HEK293T (cell line): ENCODE data around the gene GALM.

Experiments
- BHLHE40 ChIP-seq: fragments of 450-650 bp; IDR thresholded peaks from 2 replicates; pipeline ENCODE4 v1.6.1; 2016; ENCODE audit warnings: mild to moderate bottlenecking, moderate library complexity, borderline replicate concordance
- HDGF ChIP-seq: fragments of 450-650 bp; IDR thresholded peaks from 2 replicates; pipeline ENCODE4 v1.6.1; 2017; ENCODE audit warnings: antibody characterized with exemption, borderline replicate concordance
- NFRKB ChIP-seq: fragments of 450-650 bp; IDR thresholded peaks from 2 replicates; pipeline ENCODE4 v1.6.1; 2016; ENCODE audit warnings: mild to moderate bottlenecking, moderate library complexity
- SUZ12 ChIP-seq: fragments of 450-650 bp; IDR thresholded peaks from 2 replicates; pipeline ENCODE4 v1.6.1; 2016; ENCODE audit warnings: mild to moderate bottlenecking
- TARDBP ChIP-seq: fragments of 450-650 bp; IDR thresholded peaks from 2 replicates; pipeline ENCODE4 v1.6.1; 2016

DNA sequence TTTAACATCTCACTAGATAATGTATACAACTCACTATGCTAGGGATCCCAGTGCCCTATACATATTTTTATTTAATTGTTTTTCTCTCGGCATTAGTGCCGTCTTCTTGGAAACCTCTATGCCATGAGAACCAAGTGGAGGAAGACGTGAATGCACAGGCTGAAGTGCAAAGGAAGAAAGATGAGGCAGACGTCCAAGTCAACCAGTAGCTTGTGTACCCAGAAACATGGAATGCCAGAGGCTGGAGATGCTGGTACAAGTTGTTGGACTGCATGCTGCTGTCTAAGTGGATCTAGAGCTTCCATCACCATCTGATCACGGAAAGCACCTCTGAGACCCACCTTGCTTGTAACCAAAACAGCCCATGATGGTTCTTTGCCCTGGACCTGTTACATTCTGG lies 99.6 kb downstream of the GALM start:
- no peak for TF ChIP-seq SUZ12
- no peak for TF ChIP-seq NFRKB
- no peak for TF ChIP-seq TARDBP
- TF ChIP-seq BHLHE40, result no peak
- TF ChIP-seq HDGF, result no peak
